ENCODE data around the gene TSHZ2. TPM values are rescaled to one million over a fixed set of nuclear protein-coding genes. Genes with fewer than 3 reads are reported as not detected.

The TSHZ2 gene
- total and polyA plus RNA-seq, 2 of the 4 experiments (the other 2 are of a cell fraction) = under 0.01 to 0.02 TPM

GRCh38 chr20:53253668-53254067 lies 281.5 kb downstream of the TSHZ2 start:
- BruUV-seq (replicated peaks) = no TSS peak
- Histone ChIP-seq H3K9ac (ENCODE audit: low read depth, low read length) (no peak overlapping the region), H2AK9ac (replicated peaks; ENCODE audit: low read depth, low read length, poor library complexity) (no peak overlapping the region), H3K18ac (ENCODE audit: low read depth, low read length) (no peak overlapping the region), H3K14ac (replicated peaks; ENCODE audit: low read depth, low read length) (no peak overlapping the region), H2BK5ac (ENCODE audit: low read depth, low read length, poor library complexity, severe bottlenecking) (no peak overlapping the region), H2BK120ac (ENCODE audit: low read depth, low read length) (no peak overlapping the region), H3K23ac (ENCODE audit: low read depth, low read length) (no peak overlapping the region), H4K5ac (ENCODE audit: low read depth, low read length) (no peak overlapping the region), H3K36me3 (ENCODE audit: control insufficient read depth, insufficient read depth, low read length) (no peaks in the 10 kb centered on the region), H2BK20ac (ENCODE audit: low read depth, low read length) (no peak overlapping the region), H3K4me3 (ENCODE audit: insufficient read depth, low read depth, low read length) (no peak overlapping the region), H2AFZ (replicated peaks; ENCODE audit: low read length, poor library complexity) (no peak overlapping the region), H3K27me3 (ENCODE audit: control insufficient read depth, insufficient read depth, low read length) (no peaks in the 10 kb centered on the region), H3K79me1 (ENCODE audit: low read depth in 1 of 2, low read length in 2 of 2) (no peaks in the 10 kb centered on the region), H4K20me1 (ENCODE audit: insufficient read depth, low read length) (no peaks in the 10 kb centered on the region), H3K9me3 (ENCODE audit: control insufficient read depth, insufficient read depth, low read length) (peaks cover 4% of the 10 kb centered on the region; the same call in 1 of the 2 replicates), H3K56ac (ENCODE audit: extremely low read depth, insufficient read depth, low read length) (no peak overlapping the region), H2BK15ac (ENCODE audit: low read depth, low read length) (no peak overlapping the region), H4K91ac (ENCODE audit: insufficient read depth, low read depth, low read length) (no peak overlapping the region), H3K27ac (ENCODE audit: insufficient read depth, low read length) (no peak overlapping the region), H3K9me1 (ENCODE audit: insufficient read depth, low read length) (no peaks in the 10 kb centered on the region), H2AK5ac (ENCODE audit: low read depth, low read length) (no peak overlapping the region), H3K4me1 (ENCODE audit: control insufficient read depth, insufficient read depth, low read length) (no peaks in the 10 kb centered on the region), H3K4ac (ENCODE audit: low read depth, low read length) (no peak overlapping the region), H3K4me2 (ENCODE audit: low read depth, low read length) (no peak overlapping the region), H4K8ac (ENCODE audit: low read depth in 2 of 2, low read length in 2 of 2) (no peak overlapping the region)
- WGBS, 2 experiments (ENCODE audit: extremely low coverage in 2 of 2, insufficient read length in 1 of 2) = 85% methylated on average over 17 of the region's 18 CpGs; no CpG with 5 or more reads in 1 of the 2 experiments
- ChIA-PET POLR2A (ENCODE audit: unreplicated experiment) (no interaction called here), CTCF (no interaction called here)
- DNase-seq = no peak
- intact Hi-C loops (cut with micrococcal nuclease) (no loop called here), in situ Hi-C loops (cut with MboI; ENCODE audit: low sequenced_read_pairs) (no loop called here), dilution Hi-C loops (cut with HindIII; ENCODE audit: low sequenced_read_pairs, unreplicated experiment) (no loop called here)
- no peak for TF ChIP-seq CEBPB (IDR thresholded peaks at IDR 0.05; ENCODE audit: low read depth, low read length)
- no peak for TF ChIP-seq RAD21 (IDR thresholded peaks at IDR 0.05; ENCODE audit: low read length)
- TF ChIP-seq RCOR1 (IDR thresholded peaks at IDR 0.05; ENCODE audit: insufficient replicate concordance, low read length) = no peak
- ATAC-seq (ENCODE audit: low read depth) = no peak

Measured in IMR-90 (cell line).